Heart left ventricle (tissue), 13 donors: ENCODE results near the gene UBL5.

Experiments
- CTCF ChIP-seq, 12 donors: fragments of 200-600 bp; sonication (generic) in 4 of 12; IDR thresholded peaks; one replicate each; pipeline versions ENCODE4 v1.5.0 to v1.8.0; 2018 to 2022; ENCODE audit warnings: antibody characterized with exemption in 12 of 12, mild to moderate bottlenecking in 5 of 12
- POLR2A ChIP-seq, 2 donors: fragments of 450-650 bp; IDR thresholded peaks; one replicate each; pipeline ENCODE4 v1.6.1; 2017; ENCODE audit warnings: antibody characterized with exemption in 2 of 2, mild to moderate bottlenecking in 2 of 2, moderate library complexity in 2 of 2
- donor health status: ischemic (EF 13 %, LVEDD 7.1; RV severe dilation, severe dysfunction).
- donor health status: DM: no; HTN: yes; CAD: no.
- donor health status: DM: no; HTN: no; CAD: no.
- donor health status: ischemic (EF 25% LVEDD 6.9; RV normal size, moderate dysfunction).
- donor health status: ischemic (EF 25% LVEDD 5.7; RV mildly dilated, moderate dysfunction).
- donor health status: ischemic (EF 35%, LVEDD 5.7; RV mildly dilated, moderate dysfunction).
- donor health status: nonischemic (EF 11% LVEDD 7.7; RV severe dilation, severe dysfunction).
- donor health status: DM: yes; HTN: yes; CAD: no.
- donor health status: PGD.
- donor health status: ischemic (EF 29% LVEDD 5.4; RV normal size, mild dysfunction).
- donor health status: nonischemic (EF 23%, LVEDD 6.1; RV moderate dilation, normal function).

DNA sequence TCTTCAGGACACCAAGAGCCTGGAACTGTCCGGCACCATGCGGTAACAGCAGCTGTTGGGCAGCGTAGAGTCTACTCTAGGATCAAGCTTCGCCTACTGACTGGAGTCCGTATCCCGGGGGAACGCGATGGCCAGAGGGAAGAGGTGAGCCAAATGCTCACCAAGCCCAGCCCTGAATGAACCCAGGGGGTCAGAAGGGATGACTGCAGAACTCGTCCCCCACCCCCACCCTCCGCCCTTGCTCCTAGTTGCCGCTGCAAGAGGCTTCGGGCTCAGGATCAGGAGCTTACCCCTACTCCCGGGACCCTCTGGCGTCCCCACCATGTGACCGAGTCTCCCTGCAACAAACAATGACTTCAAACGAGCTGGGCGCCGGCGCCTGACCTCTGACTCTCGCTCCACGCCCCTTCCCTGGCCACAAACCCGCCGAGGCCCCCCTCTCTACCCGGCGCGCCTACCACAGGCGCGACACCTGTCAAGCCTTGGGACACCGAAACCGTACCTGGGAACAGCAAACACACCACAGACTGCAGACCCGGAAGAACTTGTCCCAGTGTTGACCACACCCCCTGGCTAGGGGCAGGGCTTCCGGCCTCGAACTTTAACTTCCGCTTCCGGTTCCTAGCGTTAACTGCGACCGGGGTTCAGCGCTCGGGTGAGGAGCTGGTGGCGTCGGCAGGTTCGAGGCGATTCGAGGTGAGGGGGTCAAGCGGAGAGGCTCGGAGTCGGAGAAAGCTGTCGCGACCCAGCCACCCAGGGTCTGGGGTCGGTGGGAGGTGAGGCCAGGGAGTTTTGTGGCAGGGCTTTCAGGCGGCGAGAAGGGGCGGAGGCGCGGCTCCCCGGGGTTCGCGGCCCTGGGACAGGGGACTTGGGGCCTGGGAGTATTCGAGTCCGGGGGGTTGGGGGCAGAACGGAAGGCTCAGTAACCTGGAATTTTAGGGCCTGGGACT, at the start of gene UBL5:
- TF ChIP-seq CTCF (IDR thresholded peaks at IDR 0.05), result no peak
- TF ChIP-seq POLR2A (IDR thresholded peaks at IDR 0.05), result peak in 1 of 2 donors; percentile 79
